ENCODE results near the gene MYCBP2.

MYCBP2 gene

DNA sequence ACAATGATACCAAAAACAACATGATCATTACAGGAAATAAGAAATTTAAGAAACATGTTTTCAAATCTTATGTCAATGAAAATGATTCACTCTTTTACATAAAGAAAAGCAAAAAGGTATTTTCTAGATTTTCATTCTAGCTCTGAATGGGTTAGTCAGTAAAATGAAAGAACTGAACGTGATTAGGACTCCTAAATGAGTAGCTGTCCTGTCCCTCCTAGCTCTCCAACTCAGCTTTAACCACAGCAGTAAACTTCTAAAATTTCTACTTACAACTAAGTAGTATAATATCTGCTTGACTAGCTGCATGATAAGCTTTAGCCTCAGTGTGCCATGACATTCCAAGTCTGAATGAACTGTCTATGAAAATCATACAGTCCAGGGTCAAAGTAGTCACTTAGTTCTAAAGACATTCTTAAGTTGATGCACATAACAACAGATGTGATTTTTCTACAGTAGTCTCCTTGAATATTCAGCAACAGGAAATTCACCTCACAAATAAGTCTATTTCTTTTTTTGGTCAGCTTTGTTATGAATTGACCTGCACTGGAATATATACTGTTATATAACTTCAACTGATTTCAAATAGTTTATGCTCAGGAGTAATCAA, 136.4 kb downstream of the MYCBP2 start:
- no peak for DNase-seq

DNA sequence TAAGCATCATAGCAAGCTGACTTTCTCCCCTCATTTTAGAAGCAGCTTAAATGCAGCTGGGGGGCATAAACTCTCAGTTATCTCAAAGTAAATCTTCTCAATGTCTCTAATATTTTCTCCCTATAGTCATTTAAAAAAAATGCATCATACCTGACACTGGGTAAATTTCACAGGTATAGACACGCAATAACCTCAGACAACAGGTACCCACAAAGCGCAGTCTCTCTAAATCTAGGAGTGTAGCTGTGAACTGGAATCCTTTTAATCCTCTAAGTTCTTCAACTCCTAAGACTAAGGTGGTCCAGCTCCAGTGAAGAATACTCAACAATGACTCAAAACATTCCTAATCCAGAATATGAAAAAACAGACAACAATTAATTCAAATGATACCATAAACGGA, 141.2 kb downstream of the MYCBP2 start:
- DNase-seq, result no peak

DNA sequence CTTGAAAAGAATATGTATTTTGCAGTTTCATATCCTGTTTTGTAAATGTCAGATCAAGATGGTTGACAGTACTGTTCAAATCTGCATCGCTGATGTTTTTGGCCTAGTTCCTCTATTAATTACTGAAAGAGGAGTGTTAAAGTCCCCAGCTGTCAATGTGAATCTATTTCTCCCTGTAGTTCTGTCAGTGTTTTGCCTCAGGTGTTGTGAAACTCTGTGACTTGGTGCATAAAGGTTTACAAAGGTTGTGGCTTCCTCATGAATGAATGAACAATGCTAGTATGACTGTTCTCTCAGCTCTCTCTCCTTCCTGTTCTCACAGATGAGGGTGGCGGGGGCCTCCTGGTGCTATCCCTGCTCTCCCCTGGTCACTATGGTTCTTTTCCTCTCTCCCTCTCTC, 142.4 kb downstream of the MYCBP2 start:
- no peak for DNase-seq

DNA sequence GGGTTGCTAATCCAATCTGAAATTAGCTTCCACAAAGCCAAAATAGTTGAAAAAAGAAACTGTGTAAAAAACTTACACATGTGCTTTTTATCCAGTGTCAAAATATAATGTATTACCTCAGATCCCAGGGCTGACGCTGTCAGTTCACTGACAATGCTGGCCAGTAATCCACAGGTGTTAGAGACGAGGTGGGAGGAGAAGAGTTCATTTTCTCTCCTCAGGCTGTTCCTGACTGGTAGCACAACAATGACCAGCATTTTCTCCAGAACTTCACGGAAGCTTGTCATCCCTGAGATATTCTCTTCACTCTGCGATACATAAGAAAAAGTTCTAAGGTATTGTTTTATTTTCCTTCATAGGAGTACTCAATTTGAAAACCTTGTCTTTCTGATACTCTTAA, 146.9 kb downstream of the MYCBP2 start:
- no peak for DNase-seq

DNA sequence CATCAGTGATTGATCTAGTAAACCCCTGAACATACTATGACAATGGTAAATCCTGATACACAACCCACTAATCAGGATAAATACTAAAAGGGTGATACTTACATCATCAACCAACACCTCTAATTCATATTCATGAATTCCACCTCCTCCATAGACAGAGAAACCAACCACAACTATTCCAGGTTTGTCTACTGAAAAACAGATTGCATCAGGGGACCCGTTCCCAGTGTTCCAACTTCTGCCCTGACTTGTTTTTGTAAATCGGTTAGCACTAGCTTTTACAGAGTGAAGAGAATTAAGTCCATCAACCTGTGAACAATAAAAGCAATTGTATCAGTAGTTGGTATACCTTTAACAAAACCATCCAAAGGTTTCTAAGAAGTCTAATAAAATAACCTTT, 149.2 kb downstream of the MYCBP2 start:
- DNase-seq, result no peak

DNA sequence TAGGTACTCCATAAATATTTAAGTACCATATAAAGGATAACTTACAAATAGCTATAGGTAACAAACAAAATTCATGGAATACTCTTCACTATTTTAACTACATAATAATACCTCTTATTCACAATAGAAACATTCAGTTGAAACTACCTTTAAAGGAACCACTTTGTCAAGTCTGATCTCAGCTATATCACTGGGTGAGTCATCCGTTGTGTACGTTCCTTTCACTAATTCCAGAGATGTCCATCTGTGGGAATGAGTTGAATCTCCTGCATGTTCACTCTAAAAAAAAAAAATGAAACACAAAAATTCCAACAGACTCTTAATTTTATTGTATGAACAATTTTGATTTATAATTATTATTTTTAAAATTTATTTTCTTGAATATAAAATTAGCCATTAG, 150.5 kb downstream of the MYCBP2 start:
- DNase-seq, result no peak

DNA sequence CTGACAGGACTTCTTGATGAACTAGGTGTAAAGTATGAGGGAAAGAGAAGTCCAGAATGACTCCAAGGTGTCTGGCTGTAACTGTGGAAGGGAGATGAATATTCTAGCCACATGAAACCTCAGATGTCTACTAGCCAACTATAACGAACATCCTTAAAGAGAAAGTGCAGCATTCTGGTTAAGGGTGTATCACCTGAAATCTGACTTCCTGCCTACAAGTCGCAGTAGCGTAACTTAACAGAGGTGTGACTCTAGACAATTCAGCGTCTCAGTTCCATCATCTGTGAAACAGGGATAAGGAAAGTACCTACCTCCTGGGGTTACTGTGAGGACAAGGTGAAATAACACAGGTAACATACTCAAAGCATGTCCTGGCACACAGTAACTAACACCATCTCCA, 154.2 kb downstream of the MYCBP2 start:
- no peak for DNase-seq

DNA sequence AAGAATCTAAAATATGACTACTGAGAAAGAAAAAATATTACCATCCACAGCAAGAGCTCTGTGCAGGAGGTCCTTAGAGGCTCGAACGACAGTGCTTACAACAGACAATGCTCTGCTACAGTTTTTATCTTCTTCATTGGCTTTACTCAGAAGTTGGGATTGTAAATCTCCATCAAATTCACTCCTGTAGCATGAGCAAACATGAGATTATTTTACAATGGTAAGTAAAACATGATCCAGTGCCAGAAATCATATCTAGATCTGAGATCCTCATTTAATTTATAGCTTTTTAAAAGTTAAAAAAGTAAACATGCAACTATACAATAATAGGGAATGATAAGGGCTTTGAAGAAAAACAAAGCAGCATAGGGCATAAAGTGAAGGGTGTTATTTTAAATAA, 155.4 kb downstream of the MYCBP2 start:
- DNase-seq, result no peak

DNA sequence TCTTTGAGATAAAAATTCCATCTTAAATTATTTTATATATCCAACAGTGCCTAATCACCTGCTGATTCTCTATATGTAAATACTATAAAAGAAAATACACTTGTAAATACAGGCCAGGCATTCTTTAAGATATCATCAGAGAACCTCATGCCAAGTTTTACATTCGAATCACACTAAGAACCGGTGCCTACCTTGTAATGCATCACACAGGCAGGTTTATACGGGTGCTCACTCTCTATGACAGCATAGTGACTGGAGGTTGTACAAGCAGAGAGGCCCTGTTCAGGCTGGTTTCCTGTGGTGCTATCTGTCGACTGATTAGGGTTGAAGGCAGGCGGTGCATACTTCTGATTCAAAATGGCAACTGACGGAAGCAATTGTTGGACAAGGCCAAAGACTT, 158.7 kb downstream of the MYCBP2 start:
- DNase-seq, result no peak

DNA sequence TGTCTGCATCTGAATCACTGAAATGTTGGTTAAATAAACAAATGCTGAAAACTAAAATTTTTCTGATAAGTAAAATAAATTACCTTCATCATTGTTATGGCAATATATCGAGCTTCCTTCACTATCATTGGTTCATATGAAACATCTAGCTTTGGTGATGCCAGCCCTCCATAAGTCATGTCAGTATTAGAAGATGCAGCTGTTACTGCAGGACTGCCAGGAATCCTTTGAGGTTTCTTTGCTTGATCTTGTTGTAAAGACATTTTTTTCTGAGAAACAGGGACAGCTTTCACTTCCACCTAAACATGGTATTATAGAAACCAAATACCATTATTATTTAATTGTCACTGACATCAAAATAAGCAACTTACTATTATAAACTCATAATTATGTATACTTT, 176.2 kb downstream of the MYCBP2 start:
- no peak for DNase-seq

DNA sequence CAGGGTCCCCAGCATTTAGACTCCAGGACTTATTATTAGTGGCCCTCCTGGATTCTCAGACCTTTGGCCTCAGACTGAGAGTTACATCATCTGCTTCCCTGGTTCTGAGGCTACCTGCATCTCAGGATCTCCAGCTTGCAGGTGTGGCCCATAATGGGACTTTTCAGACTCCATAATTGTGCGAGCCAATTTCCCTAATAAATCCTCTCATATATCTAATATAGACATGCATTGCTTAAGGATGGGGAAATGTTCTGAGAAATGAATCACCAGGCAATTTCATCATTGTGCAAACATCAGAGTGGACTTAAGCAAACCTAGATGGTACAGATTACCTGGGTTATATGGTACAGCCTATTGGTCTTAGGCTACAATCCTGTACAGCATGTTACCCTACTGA, 183.5 kb downstream of the MYCBP2 start:
- DNase-seq, result no peak

DNA sequence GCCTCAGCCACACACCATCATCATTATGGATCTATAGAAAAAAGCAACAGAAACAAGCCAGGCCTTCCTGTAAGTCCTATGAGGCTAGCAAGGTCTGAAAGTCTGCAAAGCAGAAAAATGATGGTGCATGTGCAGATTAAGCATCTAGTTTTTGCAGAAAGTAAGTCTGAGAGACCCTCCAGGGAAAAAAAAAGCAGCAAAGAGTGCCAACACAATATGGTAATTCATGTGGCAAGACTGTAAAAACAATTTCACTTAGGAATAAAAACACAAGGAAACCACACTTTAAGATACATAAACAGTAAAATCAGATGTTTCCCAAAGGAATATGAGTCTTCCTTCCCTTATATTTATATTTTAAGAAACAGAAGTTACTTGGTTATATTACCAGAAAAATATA, 187.6 kb downstream of the MYCBP2 start:
- no peak for DNase-seq

DNA sequence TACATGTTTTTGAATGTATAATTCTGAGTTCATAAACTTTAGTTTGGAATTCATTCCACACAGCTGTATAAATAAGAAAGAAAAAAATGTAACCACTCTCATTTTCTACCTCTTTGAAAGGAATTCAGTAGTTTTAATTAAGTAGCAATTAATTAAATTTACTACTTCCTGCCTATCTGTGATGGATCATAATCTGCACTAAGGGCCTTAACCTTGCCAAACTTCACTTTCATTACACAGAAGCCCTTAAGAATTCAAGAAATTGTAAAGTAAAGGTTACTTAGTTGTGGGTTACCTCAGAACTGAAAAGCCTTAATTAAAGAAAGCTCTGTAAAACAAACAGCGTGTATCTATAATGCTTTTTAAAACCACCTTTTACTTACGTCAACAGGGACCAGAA, 188.1 kb downstream of the MYCBP2 start:
- DNase-seq, result no peak

DNA sequence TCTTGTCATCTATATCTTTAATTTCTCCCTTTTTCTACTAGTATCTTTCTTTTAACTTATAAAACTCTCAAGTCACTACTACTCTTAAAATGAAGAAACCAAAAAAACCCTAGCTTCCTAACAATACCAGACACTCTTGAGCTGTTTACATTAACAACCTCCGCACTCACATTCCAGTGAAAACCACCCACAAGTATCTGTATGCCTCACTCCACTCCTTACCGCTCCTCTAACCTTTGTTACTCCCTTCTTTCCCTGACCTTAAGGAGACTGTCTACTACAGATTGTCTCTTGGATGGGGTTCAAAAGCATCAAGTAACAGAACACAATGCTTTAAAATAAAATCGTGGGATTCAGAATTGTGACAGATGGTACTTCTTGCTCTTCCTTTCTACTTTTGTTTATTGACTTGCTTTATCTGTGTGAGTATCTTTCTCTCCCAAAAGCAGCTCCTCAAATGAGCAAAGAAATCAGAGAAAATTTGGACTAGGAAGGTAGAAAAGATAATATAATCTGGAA, 189.9 kb downstream of the MYCBP2 start:
- DNase-seq, result no peak

DNA sequence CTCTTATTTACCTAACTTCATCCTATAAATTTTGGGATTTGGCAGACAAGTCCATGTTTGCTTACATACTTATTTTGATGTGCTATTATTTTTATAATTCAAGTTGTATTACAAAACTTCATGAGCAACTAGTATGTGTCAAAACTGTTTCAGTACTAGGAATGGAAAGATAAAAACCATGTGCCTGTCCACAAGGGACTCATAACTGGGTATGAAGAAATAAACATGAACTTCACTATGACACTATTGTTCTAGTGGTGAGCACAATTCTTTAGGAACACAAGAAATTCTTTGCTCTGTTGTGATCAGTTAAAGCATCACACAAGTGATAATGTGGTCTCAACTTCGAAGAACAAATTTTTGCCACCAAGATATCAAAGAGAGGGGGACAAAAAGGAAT, 202.5 kb downstream of the MYCBP2 start:
- no peak for DNase-seq

DNA sequence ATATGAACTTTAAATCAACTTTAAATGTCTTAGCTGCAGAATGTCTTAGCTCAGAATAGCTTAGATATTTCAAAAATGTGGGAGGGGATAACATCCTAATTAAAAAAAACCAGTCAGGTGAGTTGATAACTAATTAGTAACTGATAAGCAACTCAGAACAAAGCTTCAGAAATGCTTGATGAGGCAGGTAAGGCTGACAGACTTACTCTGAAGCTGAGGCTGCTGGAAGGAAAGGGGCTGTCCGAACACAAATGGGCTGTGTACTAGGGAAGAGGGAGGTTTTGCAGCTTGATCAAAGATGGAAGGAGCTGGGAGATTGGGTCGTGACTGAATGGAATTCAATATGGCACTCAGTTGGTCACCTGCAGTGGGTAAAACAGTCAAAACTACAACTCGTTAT, 208.8 kb downstream of the MYCBP2 start:
- no peak for DNase-seq

DNA sequence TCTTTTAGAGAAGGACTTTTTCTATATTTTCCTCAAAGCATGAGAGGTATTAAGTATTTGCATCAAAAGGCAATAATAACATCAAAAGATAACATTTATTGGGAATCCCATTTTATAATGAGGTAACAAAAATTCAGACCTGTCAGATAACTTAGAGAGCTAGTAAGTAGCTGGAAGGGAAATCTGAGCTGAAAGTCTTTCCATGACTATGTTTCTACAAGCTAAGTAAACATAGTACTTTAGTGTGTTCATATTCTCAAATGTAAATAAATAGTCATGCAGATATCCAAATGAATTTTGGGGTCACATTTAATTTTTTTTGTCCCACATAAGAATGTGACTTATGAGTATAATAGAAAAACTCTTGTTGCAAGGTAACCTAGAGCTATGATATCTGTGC, 212.6 kb downstream of the MYCBP2 start:
- no peak for DNase-seq

DNA sequence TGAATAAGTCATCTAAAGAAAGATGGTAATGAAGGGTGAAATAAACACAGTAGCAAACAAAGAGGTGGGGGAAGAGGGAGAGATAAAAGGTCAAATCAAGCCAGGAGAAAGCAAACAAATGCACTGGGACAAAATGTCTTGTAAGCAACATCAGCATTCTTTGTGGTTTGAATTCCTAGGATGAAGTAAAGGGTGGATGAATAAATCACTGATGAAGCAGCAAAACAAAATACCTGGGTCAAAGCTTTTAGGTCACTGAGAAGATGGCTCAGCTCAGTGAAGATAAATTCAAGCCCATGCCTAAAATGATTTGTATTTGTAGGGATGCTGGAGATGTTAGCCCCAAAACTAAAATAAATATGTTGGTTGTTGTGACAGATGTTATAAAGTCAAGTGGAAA, 213.4 kb downstream of the MYCBP2 start:
- DNase-seq, result no peak

DNA sequence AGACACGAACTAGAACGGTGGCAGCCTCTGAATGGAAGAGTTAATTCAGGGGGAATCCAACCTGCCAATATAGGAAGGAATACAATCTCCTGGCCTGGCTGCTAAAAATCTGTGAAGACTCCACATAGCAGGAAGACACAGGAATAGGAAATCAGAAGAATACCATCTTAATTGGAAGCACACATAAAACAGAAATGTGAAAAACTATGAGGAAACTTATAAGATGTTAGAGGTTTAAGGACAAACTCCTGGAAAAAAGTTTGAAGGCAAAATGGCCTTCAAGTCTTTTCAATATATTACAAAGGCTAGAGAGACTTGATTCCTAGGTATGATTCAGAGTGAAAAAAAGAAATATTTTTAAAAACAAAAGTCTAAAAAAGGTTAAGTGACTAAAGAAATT, 221.8 kb downstream of the MYCBP2 start:
- DNase-seq, result no peak

DNA sequence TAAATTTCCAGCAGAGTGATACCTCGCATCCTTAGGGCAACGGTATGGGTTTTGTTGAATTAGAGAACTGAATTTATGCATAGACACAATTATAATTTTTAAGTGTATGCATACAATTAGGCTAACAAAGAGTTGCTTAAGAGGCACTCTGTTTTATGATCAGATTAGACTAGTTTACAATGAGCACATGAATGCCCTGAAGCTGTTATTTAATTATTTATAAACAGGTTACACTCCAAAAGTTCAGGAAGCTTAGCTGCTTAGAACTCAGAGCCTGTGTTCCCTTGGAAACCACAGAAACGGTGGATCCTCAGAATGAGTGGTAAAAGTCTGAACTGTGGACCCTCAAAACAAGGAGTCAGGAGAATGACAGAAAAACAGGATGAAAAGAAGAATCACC, 227.5 kb downstream of the MYCBP2 start:
- DNase-seq, result peak; percentile 9

DNA sequence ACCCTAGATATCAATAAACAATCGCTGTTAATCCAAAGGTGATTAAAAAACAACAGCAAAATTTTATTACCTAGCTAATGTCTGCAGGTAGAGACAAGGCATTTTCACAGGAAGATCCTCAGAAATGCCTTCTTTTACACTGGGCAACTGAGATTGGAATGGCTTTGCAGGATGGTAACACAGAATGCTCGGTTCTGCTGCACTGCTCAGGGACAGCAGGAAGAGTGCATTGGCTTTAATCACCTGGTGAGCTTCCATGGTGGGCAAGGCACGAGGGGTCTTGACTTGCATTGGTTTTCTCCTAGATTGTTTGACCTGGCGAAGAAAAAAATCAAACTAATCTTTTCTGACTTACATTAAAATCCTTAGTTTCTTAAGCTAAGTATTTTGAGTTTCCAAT, 231.6 kb downstream of the MYCBP2 start:
- no peak for DNase-seq

DNA sequence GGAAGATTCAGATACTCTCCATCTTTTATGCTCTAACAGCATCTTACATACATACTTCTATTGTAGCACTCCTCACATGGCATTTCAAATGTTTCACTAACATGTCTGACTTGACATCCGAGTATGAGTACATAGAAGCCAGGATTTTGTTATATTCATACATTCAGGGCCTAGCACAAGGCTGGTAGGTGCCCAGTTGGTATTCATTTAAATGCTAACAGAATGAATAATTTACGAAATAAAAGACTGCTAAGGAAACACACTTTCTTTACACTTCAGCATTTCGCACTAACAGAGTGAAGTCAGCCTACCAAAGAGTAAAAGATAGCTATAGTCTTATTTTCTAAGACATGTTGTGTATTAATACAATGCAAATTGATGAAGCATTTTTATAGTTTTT, 232.1 kb downstream of the MYCBP2 start:
- DNase-seq, result no peak

DNA sequence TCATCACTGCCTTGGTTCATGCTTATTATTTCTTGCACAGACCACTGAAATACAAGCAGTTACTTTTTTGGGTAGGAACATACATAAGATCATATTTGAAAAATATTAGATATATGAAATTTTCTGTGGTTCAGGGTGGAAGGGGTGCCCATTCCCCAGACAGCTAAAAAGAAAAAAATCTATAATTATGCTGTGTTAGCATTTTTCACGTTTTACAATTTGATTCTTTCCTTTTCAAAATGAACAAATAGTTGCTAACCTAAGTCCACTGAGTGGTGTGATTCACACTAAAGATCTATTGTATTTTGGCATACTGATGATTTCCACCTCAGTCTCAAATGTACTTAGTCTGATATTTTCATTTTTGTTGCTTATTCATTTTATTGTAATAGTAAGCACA, 233.2 kb downstream of the MYCBP2 start:
- DNase-seq, result no peak

DNA sequence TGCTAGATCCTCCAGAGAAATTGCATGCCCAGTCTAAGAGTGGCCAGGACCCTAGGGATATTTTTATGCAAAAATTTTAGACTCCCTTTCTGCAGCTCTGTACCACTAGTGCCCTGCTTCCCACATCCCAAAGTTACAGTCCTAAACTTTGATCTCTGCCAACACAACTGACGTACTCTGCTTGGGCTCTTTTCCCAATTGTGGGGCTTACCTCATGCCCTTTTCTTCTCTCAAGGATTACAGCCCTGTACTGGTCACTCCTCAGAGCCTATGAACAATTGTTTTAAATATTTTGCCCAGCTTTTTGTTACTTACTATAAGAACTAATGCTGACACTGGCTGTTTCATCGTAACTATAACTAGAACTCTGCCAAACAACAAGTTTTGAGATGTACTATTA, 242.1 kb downstream of the MYCBP2 start:
- DNase-seq, result no peak

DNA sequence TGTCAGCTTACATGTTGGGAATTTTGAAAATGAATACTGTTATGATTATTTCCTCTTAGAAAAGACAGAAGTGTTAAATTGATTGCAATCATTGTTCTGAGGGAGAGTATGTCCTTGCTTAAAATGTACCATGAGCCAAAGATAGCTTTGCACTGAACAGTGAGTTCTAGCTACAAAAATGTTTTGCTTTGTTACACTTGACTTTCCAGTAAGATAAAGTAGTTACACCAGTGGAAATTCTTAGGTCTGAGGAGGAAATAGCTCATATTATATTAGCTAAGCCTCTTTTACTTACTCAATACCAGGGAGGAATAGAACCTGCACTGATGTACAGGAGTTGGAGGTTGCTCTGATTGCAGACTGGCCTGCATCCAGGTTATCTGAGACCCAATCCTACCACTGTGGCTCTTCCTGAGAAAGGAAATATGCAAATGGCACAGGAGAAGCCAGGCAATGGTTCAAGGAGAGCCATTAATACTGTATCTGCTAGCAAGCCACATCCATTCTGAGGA, 246.9 kb downstream of the MYCBP2 start:
- no peak for DNase-seq

DNA sequence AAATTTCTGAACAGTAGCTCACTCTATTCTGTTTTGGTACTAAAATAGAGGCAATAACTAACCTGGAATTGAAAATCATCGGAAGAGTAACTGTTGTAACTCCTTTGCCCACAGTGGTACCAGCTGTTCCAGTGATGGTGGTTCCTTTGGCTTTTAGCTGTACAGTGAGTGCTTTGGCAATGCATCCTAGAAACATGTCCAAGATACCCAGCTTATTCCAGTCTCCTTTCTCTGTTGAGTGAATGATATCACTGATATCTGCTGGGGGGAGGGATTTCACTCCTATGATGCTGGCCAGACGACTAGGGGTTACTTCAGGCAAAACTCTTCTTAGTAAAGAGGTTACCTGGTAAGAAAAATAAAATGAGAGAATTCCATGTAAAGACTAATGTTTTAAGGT, 259.4 kb downstream of the MYCBP2 start:
- DNase-seq, result no peak
